ENCODE measurements around the gene RNF144A. TPM values are rescaled to one million over a fixed set of nuclear protein-coding genes. Genes with fewer than 3 reads are reported as not detected.

The RNF144A gene
- total and polyA plus RNA-seq, 10 of the 15 experiments (the other 5 are each of a cell fraction or from before 2014, with no cell fraction given): 0.02 to 12.1 (median 0.48) TPM; not detected in 1

DNA sequence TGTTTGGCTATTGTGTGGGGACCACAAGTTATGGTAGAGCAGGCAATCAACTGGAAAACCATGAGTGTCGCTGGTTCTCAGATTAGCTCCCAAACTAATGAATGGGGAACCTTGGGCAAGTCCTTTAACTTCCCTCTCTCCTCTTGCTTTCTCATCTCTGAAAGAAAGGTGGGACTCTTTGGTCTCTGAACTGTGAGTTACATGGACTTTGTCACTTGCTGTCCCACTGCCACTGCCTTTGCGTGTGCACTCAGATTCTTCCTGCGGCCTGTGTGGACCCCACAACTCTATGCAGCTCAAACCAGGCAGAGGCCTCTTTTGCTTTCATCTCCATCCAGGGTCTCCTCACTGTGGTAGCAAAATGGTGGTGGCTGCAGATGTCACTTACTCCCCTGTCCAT is 86.7 kb downstream of the RNF144A start:
- no TSS peak for BruUV-seq (replicated peaks)

More for the DNA sequence above, 86.7 kb downstream of the RNF144A start:
- Histone ChIP-seq H4K20me1 (ENCODE audit: control insufficient read depth, insufficient read depth) (no peaks in the 10 kb centered on the region), H3K9me3 (replicated peaks; ENCODE audit: control insufficient read depth, insufficient read depth, low read length) (no peaks in the 10 kb centered on the region), H3K9ac (ENCODE audit: control insufficient read depth, insufficient read depth, low read length) (no peak overlapping the region), H3K4me1 (ENCODE audit: control insufficient read depth, insufficient read depth, low read length) (peaks cover 24% of the 10 kb centered on the region), H3K36me3 (ENCODE audit: control insufficient read depth in 2 of 2, insufficient read depth in 2 of 2, low read length in 1 of 2) (no peaks in the 10 kb centered on the region), H2AFZ (ENCODE audit: control insufficient read depth, low read depth, low read length) (no peak overlapping the region), H3K79me2 (ENCODE audit: control insufficient read depth, insufficient read depth, low read length) (no peaks in the 10 kb centered on the region), H3K4me2 (ENCODE audit: control insufficient read depth, insufficient read depth) (no peak overlapping the region), H3K4me3 (no peak overlapping the region), H3K27ac (ENCODE audit: control insufficient read depth, insufficient read depth) (no peak overlapping the region), H3K27me3 (replicated peaks in 1 of 2; ENCODE audit: control insufficient read depth in 2 of 2, insufficient read depth in 2 of 2, low read length in 1 of 2) (no peaks in the 10 kb centered on the region)
- DNase-seq (ENCODE audit: low read depth, low spot score) (no peak), ATAC-seq (no peak), FAIRE-seq (no peak)
- TF ChIP-seq PAX8 (IDR thresholded peaks at IDR 0.05) (no peak), TARDBP (IDR thresholded peaks at IDR 0.05; ENCODE audit: borderline replicate concordance) (no peak), ZSCAN29 (IDR thresholded peaks at IDR 0.05) (no peak), BACH1 (IDR thresholded peaks at IDR 0.05; ENCODE audit: borderline replicate concordance) (no peak), POLR2AphosphoS2 (IDR thresholded peaks at IDR 0.05; ENCODE audit: low read depth, low read length) (no peak), SIX5 (IDR thresholded peaks at IDR 0.05; ENCODE audit: low read depth, low read length, severe bottlenecking) (no peak)
- TF ChIP-seq, protein P1, sequence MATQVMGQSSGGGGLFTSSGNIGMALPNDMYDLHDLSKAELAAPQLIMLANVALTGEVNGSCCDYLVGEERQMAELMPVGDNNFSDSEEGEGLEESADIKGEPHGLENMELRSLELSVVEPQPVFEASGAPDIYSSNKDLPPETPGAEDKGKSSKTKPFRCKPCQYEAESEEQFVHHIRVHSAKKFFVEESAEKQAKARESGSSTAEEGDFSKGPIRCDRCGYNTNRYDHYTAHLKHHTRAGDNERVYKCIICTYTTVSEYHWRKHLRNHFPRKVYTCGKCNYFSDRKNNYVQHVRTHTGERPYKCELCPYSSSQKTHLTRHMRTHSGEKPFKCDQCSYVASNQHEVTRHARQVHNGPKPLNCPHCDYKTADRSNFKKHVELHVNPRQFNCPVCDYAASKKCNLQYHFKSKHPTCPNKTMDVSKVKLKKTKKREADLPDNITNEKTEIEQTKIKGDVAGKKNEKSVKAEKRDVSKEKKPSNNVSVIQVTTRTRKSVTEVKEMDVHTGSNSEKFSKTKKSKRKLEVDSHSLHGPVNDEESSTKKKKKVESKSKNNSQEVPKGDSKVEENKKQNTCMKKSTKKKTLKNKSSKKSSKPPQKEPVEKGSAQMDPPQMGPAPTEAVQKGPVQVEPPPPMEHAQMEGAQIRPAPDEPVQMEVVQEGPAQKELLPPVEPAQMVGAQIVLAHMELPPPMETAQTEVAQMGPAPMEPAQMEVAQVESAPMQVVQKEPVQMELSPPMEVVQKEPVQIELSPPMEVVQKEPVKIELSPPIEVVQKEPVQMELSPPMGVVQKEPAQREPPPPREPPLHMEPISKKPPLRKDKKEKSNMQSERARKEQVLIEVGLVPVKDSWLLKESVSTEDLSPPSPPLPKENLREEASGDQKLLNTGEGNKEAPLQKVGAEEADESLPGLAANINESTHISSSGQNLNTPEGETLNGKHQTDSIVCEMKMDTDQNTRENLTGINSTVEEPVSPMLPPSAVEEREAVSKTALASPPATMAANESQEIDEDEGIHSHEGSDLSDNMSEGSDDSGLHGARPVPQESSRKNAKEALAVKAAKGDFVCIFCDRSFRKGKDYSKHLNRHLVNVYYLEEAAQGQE (IDR thresholded peaks at IDR 0.05; ENCODE audit: low read depth, low read length): no peak
- TF ChIP-seq, protein P2, sequence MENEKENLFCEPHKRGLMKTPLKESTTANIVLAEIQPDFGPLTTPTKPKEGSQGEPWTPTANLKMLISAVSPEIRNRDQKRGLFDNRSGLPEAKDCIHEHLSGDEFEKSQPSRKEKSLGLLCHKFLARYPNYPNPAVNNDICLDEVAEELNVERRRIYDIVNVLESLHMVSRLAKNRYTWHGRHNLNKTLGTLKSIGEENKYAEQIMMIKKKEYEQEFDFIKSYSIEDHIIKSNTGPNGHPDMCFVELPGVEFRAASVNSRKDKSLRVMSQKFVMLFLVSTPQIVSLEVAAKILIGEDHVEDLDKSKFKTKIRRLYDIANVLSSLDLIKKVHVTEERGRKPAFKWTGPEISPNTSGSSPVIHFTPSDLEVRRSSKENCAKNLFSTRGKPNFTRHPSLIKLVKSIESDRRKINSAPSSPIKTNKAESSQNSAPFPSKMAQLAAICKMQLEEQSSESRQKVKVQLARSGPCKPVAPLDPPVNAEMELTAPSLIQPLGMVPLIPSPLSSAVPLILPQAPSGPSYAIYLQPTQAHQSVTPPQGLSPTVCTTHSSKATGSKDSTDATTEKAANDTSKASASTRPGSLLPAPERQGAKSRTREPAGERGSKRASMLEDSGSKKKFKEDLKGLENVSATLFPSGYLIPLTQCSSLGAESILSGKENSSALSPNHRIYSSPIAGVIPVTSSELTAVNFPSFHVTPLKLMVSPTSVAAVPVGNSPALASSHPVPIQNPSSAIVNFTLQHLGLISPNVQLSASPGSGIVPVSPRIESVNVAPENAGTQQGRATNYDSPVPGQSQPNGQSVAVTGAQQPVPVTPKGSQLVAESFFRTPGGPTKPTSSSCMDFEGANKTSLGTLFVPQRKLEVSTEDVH (IDR thresholded peaks at IDR 0.05; ENCODE audit: low read depth, partially characterized antibody): no peak
- ChIA-PET RAD21 (ENCODE audit: unreplicated experiment) (no interaction called here), SMC1A (ENCODE audit: uncharacterized antibody, unreplicated experiment) (interaction anchor here (1.3 to 2.8 kb wide), 4 partner anchors 8 to 107 kb away, joined by 3 to 9 read pairs (median 6); no protein-coding TSS in a partner anchor), CTCF (interaction anchor here (1.1 to 9.5 kb wide), 3 partner anchors 10 to 108 kb away, joined by 6 to 78 read pairs (median 52); no protein-coding TSS in a partner anchor), POLR2A (no interaction called here)
- in situ Hi-C loops (cut with MboI) (no loop called here), intact Hi-C loops (cut with micrococcal nuclease; ENCODE audit: unreplicated experiment) (no loop called here)
- 68% methylated on average over 3 of the region's 3 CpGs for WGBS (ENCODE audit: insufficient coverage, insufficient replicate concordance, low lambda C conversion rate, missing lambda C conversion rate)
